HFFc6 (cell line): ENCODE measurements around the gene SMIM33. TPM values are rescaled to one million over a fixed set of nuclear protein-coding genes. Genes with fewer than 3 reads are reported as not detected.

Source experiments
- DNase-seq: peaks from one replicate; pipeline ENCODE4 v3.0.0-alpha.2; 2018
- H3K27ac Mint-ChIP-seq: 2 replicates; pipeline ENCODE4 v1.8.0; 2020; ENCODE audit warnings: mild to moderate bottlenecking, mixed read lengths
- H3K27me3 Mint-ChIP-seq: 2 replicates; pipeline ENCODE4 v1.8.0; 2021; ENCODE audit warnings: mild to moderate bottlenecking, moderate library complexity, mixed read lengths; ENCODE audit not compliant: insufficient read depth
- H3K36me3 Mint-ChIP-seq: 2 replicates; pipeline ENCODE4 v1.8.0; 2021; ENCODE audit warnings: low read depth, mixed read lengths
- H3K4me1 Mint-ChIP-seq: 2 replicates; pipeline ENCODE4 v1.8.0; 2020; ENCODE audit warnings: low read depth, mixed read lengths
- H3K4me3 Mint-ChIP-seq: 2 replicates; pipeline ENCODE4 v1.8.0; 2020; ENCODE audit warnings: mild to moderate bottlenecking, moderate library complexity, mixed read lengths
- H3K9me3 Mint-ChIP-seq: 2 replicates; pipeline ENCODE4 v1.8.0; 2020; ENCODE audit warnings: mild to moderate bottlenecking, mixed read lengths
- total RNA-seq, 6 experiments: library from RNA; stranded (reverse); fragmentation: NEBNext Ultra II Directional; extraction: Animal tissue kit (Norgen Biotek cat#: 25700); gene quantifications; 2 replicates in 1 of 6; 3 replicates in 5 of 6; pipeline ENCODE4 v1.2.3, GENCODE V29; 2021
- TF ChIP-seq, protein P1 (sequence below): fragments of 200-600 bp; sonication (generic); IDR thresholded peaks from 2 replicates; pipeline ENCODE4 v1.5.0; 2021; ENCODE audit warnings: antibody characterized with exemption, mild to moderate bottlenecking

SMIM33 gene
- total RNA-seq, 6 experiments from 2014 or later = not detected

DNA sequence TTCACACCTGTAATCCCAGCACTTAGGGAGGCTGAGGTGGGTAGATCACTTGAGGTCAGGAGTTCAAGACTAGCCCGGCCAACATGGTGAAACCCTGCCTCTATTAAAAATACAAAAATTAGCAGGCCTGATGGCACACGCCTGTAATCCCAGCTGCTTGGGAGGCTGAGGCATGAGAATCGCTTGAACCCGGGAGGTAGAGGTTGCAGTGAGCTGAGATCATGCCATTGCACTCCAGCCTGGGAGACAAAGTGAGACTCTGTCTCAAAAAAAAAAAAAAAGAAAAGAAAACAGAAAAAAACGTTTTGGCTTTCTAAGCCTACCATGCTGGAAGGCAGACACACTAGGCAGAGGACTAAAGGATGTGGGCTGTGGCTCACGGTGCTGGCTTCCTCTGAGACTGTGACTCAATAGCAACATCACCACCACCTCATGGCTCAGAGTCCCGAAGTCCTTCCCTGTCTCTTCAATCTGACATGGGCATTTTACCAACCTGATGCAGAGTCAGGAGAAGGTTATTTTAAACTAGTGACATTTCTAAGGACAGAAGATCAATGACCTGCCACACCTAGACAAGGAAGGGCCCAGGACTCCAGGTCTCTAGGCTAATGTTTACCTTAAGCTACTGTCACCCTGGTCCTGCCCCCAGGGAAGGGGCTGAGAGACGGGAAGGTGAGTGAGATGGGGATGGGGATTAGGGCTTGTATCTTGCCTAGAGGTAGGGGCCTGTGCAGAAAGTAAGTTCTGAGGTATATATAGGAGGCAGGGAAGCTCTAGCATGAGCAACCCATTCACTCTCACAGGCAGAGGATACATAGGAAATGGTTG is 12.0 kb upstream of the SMIM33 start:
- DNase-seq = peak; percentile 73
- peak overlapping the region; percentile 90 for H3K27ac Mint-ChIP-seq

GRCh38 chr5:139459451-139459934 is 11.3 kb upstream of the SMIM33 start:
- Mint-ChIP-seq H3K36me3 (no peaks in the 10 kb centered on the region), H3K4me3 (no peak overlapping the region), H3K4me1 (peaks cover 42% of the 10 kb centered on the region), H3K27ac (peak overlapping the region; percentile 90), H3K27me3 (no peaks in the 10 kb centered on the region; the same call in 1 of the 2 replicates), H3K9me3 (no peaks in the 10 kb centered on the region)
- no peak for DNase-seq
- TF ChIP-seq, protein P1, sequence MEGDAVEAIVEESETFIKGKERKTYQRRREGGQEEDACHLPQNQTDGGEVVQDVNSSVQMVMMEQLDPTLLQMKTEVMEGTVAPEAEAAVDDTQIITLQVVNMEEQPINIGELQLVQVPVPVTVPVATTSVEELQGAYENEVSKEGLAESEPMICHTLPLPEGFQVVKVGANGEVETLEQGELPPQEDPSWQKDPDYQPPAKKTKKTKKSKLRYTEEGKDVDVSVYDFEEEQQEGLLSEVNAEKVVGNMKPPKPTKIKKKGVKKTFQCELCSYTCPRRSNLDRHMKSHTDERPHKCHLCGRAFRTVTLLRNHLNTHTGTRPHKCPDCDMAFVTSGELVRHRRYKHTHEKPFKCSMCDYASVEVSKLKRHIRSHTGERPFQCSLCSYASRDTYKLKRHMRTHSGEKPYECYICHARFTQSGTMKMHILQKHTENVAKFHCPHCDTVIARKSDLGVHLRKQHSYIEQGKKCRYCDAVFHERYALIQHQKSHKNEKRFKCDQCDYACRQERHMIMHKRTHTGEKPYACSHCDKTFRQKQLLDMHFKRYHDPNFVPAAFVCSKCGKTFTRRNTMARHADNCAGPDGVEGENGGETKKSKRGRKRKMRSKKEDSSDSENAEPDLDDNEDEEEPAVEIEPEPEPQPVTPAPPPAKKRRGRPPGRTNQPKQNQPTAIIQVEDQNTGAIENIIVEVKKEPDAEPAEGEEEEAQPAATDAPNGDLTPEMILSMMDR = no peak

More for the DNA sequence above, 12.0 kb upstream of the SMIM33 start:
- H3K4me3 Mint-ChIP-seq = peak overlapping the region; percentile 32; the same call in 1 of the 2 replicates
- TF ChIP-seq, protein P1 = no peak
- no peaks in the 10 kb centered on the region for H3K27me3 Mint-ChIP-seq
- no peaks in the 10 kb centered on the region for H3K36me3 Mint-ChIP-seq
- H3K9me3 Mint-ChIP-seq = no peaks in the 10 kb centered on the region
- peaks cover 42% of the 10 kb centered on the region for H3K4me1 Mint-ChIP-seq

- DNase-seq = no peak
- H3K4me1 Mint-ChIP-seq = peaks cover 42% of the 10 kb centered on the region
- no peaks in the 10 kb centered on the region for H3K36me3 Mint-ChIP-seq
- H3K9me3 Mint-ChIP-seq = no peaks in the 10 kb centered on the region
- TF ChIP-seq, protein P1 = no peak
- no peaks in the 10 kb centered on the region; the same call in 1 of the 2 replicates for H3K27me3 Mint-ChIP-seq
- H3K27ac Mint-ChIP-seq = peak overlapping the region; percentile 88
- no peak overlapping the region for H3K4me3 Mint-ChIP-seq
These were observed 10.3 kb upstream of the SMIM33 start for GRCh38 chr5:139460455-139460854.

DNA sequence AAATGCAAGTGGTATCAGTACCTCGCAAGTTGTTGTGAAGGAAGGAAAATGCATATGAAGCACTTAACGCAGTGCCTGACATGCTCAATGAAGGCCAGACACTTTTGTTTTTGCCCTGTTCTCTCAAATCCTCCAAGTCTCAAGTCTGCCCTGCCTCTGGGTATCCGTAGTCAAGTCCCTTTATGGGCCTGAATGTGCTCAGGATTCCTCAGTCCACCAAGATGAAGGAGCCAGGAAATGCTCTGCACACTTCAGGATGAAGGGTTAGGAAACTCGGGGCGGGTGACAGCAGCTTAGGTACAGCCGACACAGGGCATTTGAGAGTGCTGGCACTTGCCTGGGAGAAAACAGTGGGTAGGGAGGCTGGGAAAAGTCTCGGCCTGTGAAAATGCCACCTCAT is 9.6 kb upstream of the SMIM33 start:
- Mint-ChIP-seq H3K4me1 (peaks cover 42% of the 10 kb centered on the region), H3K36me3 (no peaks in the 10 kb centered on the region), H3K4me3 (no peak overlapping the region), H3K27ac (peak overlapping the region; percentile 88), H3K27me3 (no peaks in the 10 kb centered on the region; the same call in 1 of the 2 replicates), H3K9me3 (no peaks in the 10 kb centered on the region)
- TF ChIP-seq, protein P1 = no peak
- DNase-seq = no peak

GRCh38 chr5:139461698-139462097 is 9.1 kb upstream of the SMIM33 start:
- DNase-seq = peak; percentile 60
- peaks cover 42% of the 10 kb centered on the region for H3K4me1 Mint-ChIP-seq
- peak overlapping the region; percentile 28; the same call in 1 of the 2 replicates for H3K4me3 Mint-ChIP-seq
- H3K36me3 Mint-ChIP-seq = no peaks in the 10 kb centered on the region
- TF ChIP-seq, protein P1 = peak; percentile 28
- H3K27ac Mint-ChIP-seq = peak overlapping the region; percentile 88
- H3K27me3 Mint-ChIP-seq = no peaks in the 10 kb centered on the region; the same call in 1 of the 2 replicates
- H3K9me3 Mint-ChIP-seq = no peaks in the 10 kb centered on the region
